ENCODE data around the gene FN1. TPM values are rescaled to one million over a fixed set of nuclear protein-coding genes. Genes with fewer than 3 reads are reported as not detected.

FN1 gene
- total and polyA plus RNA-seq, 2 of the 8 experiments (the other 6 are each of a cell fraction or from before 2014, with no cell fraction given) = 42.9 to 109 TPM

- TF ChIP-seq EZH2 (IDR thresholded peaks at IDR 0.05; ENCODE audit: low read depth, low read length, severe bottlenecking) (no peak), CEBPB (IDR thresholded peaks at IDR 0.05; ENCODE audit: low read depth, low read length) (no peak), SUZ12 (IDR thresholded peaks at IDR 0.05; ENCODE audit: low read length) (no peak), MAFK (IDR thresholded peaks at IDR 0.05; ENCODE audit: low read depth, low read length) (no peak), CREB1 (IDR thresholded peaks at IDR 0.05) (no peak), ZNF274 (IDR thresholded peaks at IDR 0.05; ENCODE audit: borderline replicate concordance, extremely low read depth, low read length) (no peak), EGR1 (IDR thresholded peaks at IDR 0.05; ENCODE audit: borderline replicate concordance, low read depth, low read length) (no peak)
Measured at GRCh38 chr2:215405722-215406581, 29.9 kb downstream of the FN1 start (continued).
